NT2/D1 (cell line): ENCODE results near the gene PRODH2.
"Not testable (repeated sequence)": the region's sequence is repeated elsewhere in the genome, so short reads cannot be mapped to it uniquely, and the experiment has no call there.

ENCODE experiments used
- DNase-seq: peaks from one replicate; pipeline ENCODE4 v3.0.0-alpha.2; 2011; ENCODE audit warnings: low read depth, low spot score
- H3K27me3 ChIP-seq: 2 replicates; pipeline ENCODE4 v1.6.0; 2011; ENCODE audit warnings: mild to moderate bottlenecking; ENCODE audit not compliant: insufficient read length, insufficient read depth
- H3K36me3 ChIP-seq: 2 replicates; pipeline ENCODE4 v1.6.1; 2011; ENCODE audit warnings: mild to moderate bottlenecking, low read length, mixed read lengths; ENCODE audit not compliant: insufficient read depth, insufficient read length
- H3K4me1 ChIP-seq: 2 replicates; pipeline ENCODE4 v1.5.1; 2011; ENCODE audit not compliant: insufficient read depth, insufficient read length
- H3K4me3 ChIP-seq: 2 replicates; pipeline ENCODE4 v1.5.1; 2011; ENCODE audit warnings: low read depth; ENCODE audit not compliant: insufficient read length
- H3K9ac ChIP-seq: 2 replicates; pipeline ENCODE4 v1.6.0; 2011; ENCODE audit warnings: low read depth; ENCODE audit not compliant: insufficient read length
- H3K9me3 ChIP-seq: 2 replicates; pipeline ENCODE4 v1.5.1; 2011; ENCODE audit warnings: mild to moderate bottlenecking, low read length; ENCODE audit not compliant: insufficient read depth
- SUZ12 ChIP-seq: IDR thresholded peaks from 2 replicates; pipeline ENCODE4 v1.6.1; 2011; ENCODE audit not compliant: insufficient read length, insufficient read depth; ENCODE audit errors: extremely low read depth
- YY1 ChIP-seq: IDR thresholded peaks from 2 replicates; pipeline ENCODE4 v1.6.1; 2011; ENCODE audit not compliant: insufficient read length, insufficient read depth
- ZNF274 ChIP-seq: IDR thresholded peaks from 2 replicates; pipeline ENCODE4 v1.6.1; 2011; ENCODE audit warnings: mild to moderate bottlenecking, low read depth, low read length

PRODH2 gene

GRCh38 chr19:35775046-35775297 is 37.7 kb downstream of the PRODH2 start:
- Histone ChIP-seq H3K4me3 (no peak overlapping the region), H3K9ac (no peak overlapping the region), H3K4me1 (peaks cover 15% of the 10 kb centered on the region), H3K36me3 (no peaks in the 10 kb centered on the region), H3K9me3 (no peaks in the 10 kb centered on the region), H3K27me3 (peaks cover 25% of the 10 kb centered on the region)
- TF ChIP-seq YY1: no peak
- no peak for TF ChIP-seq SUZ12
- no peak for TF ChIP-seq ZNF274
- no peak for DNase-seq

- H3K4me1 ChIP-seq: peaks cover 15% of the 10 kb centered on the region
- TF ChIP-seq ZNF274 (no peak), SUZ12 (no peak), YY1 (no peak)
- DNase-seq: no peak
- no peaks in the 10 kb centered on the region for H3K9me3 ChIP-seq
- no peak overlapping the region for H3K4me3 ChIP-seq
- H3K27me3 ChIP-seq: peaks cover 25% of the 10 kb centered on the region
- no peaks in the 10 kb centered on the region for H3K36me3 ChIP-seq
- no peak overlapping the region for H3K9ac ChIP-seq
Measured at GRCh38 chr19:35774274-35775045, 38.2 kb downstream of the PRODH2 start.

- Histone ChIP-seq H3K36me3 (peaks cover 9% of the 10 kb centered on the region), H3K9ac (no peak overlapping the region), H3K4me3 (no peak overlapping the region), H3K27me3 (peaks cover 19% of the 10 kb centered on the region), H3K4me1 (peaks cover 16% of the 10 kb centered on the region), H3K9me3 (no peaks in the 10 kb centered on the region)
- no peak for DNase-seq
- TF ChIP-seq SUZ12 (no peak), ZNF274 (no peak), YY1 (no peak)
Measured at GRCh38 chr19:35773020-35773806, 39.4 kb downstream of the PRODH2 start.

- H3K9ac ChIP-seq, H3K9me3 ChIP-seq, DNase-seq, H3K4me3 ChIP-seq: not testable (repeated sequence)
- Histone ChIP-seq H3K4me1 (peaks cover 16% of the 10 kb centered on the region), H3K27me3 (peaks cover 13% of the 10 kb centered on the region), H3K36me3 (peaks cover 12% of the 10 kb centered on the region)
Measured at GRCh38 chr19:35772362-35772761, 40.3 kb downstream of the PRODH2 start.

GRCh38 chr19:35768082-35768421 is 44.6 kb downstream of the PRODH2 start:
- H3K9ac ChIP-seq: peak overlapping the region; percentile 32
- DNase-seq: no peak
- no peaks in the 10 kb centered on the region for H3K27me3 ChIP-seq
- H3K9me3 ChIP-seq: no peaks in the 10 kb centered on the region
- peaks cover 6% of the 10 kb centered on the region for H3K4me1 ChIP-seq
- peaks cover 28% of the 10 kb centered on the region for H3K36me3 ChIP-seq
- H3K4me3 ChIP-seq: no peak overlapping the region
- TF ChIP-seq SUZ12: no peak

GRCh38 chr19:35767288-35768081 is 45.2 kb downstream of the PRODH2 start:
- DNase-seq: no peak
- TF ChIP-seq ZNF274 (no peak), SUZ12 (no peak), YY1 (no peak)
- Histone ChIP-seq H3K4me1 (peaks cover 6% of the 10 kb centered on the region), H3K27me3 (no peaks in the 10 kb centered on the region), H3K36me3 (peaks cover 31% of the 10 kb centered on the region), H3K4me3 (no peak overlapping the region), H3K9ac (peak overlapping the region; percentile 56), H3K9me3 (no peaks in the 10 kb centered on the region)

- TF ChIP-seq ZNF274 (no peak), YY1 (no peak), SUZ12 (no peak)
- Histone ChIP-seq H3K4me3 (no peak overlapping the region), H3K27me3 (no peaks in the 10 kb centered on the region), H3K36me3 (peaks cover 39% of the 10 kb centered on the region), H3K4me1 (peaks cover 6% of the 10 kb centered on the region), H3K9ac (no peak overlapping the region), H3K9me3 (no peaks in the 10 kb centered on the region)
- no peak for DNase-seq
Measured at GRCh38 chr19:35766571-35767104, 46.0 kb downstream of the PRODH2 start.
